Thyroid gland (tissue), 4 donors: ENCODE data around the gene LGR6.
A peak's percentile ranks its signal among the peaks of the same experiment; 100 is the strongest.

Experiments
- CTCF ChIP-seq, 6 experiments: fragments of 200-600 bp in 3 of 6; fragments of 450-650 bp in 3 of 6; sonication (generic) in 3 of 6; IDR thresholded peaks; one replicate each; pipeline ENCODE4 v1.5.1; 2016 to 2019; ENCODE audit warnings: antibody characterized with exemption in 6 of 6, mild to moderate bottlenecking in 2 of 6, inconsistent platforms in 1 of 6, moderate library complexity in 1 of 6
- POLR2A ChIP-seq, 2 donors: fragments of 450-650 bp; IDR thresholded peaks; one replicate each; pipeline ENCODE4 v1.6.1; 2017; ENCODE audit warnings: antibody characterized with exemption in 2 of 2, mild to moderate bottlenecking in 2 of 2, moderate library complexity in 1 of 2

- peak in 2 of 6 experiments; percentile 6 to 9 for TF ChIP-seq CTCF (IDR thresholded peaks at IDR 0.05)
- no peak for TF ChIP-seq POLR2A (IDR thresholded peaks at IDR 0.05)
Measured at GRCh38 chr1:202286622-202287097, 93.1 kb downstream of the LGR6 start.
